ENCODE results near the gene IL4I1.
A peak's percentile ranks its signal among the peaks of the same experiment; 100 is the strongest.

IL4I1 gene

GRCh38 chr19:49913720-49914119, 17.0 kb upstream of the IL4I1 start:
- no peak overlapping the region for H3K4me3 ChIP-seq (ENCODE audit: low read length)
- DNase-seq (ENCODE audit: low read depth): no peak
- no peak for TF ChIP-seq CTCF (conservative IDR thresholded peaks at IDR 0.05; ENCODE audit: low read depth, low read length)

DNA sequence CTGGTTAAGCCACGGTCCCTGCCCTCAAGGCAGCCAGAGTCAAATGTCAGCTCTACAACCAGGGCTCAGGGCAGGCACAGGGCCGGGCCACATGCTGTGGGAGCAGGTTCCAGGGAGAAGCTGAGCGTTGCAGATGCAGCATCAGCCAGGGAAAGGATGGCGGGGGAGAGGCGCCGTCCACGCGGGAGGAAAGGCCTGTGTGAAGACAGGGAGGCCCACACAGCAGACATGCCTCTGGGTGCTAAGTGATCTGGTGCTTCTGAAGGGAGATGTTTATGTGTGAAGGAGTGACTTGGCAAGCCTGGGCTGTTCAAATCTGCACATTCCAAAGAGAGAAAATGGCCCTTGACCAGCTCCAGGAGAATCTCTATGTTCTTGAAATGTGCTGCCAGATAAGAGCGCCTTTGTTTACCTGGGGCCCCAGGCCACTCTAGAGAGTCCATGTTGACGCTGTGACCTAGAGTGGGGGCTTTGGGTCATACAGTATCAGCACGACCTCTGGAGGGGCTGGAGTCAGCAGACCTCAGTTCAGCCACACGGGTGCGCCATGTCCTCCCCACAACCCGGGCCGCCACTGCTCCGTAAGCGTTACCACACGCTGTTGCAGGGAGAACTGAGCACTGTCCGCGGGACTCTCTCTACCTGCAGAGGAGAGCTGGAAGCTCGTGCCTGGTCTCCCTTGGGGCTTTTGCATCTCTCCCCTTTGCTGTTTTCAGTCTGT, 16.4 kb upstream of the IL4I1 start:
- no peak for DNase-seq (ENCODE audit: low read depth)
- TF ChIP-seq CTCF (conservative IDR thresholded peaks at IDR 0.05; ENCODE audit: low read depth, low read length): peak; percentile 8
- no peak overlapping the region for H3K4me3 ChIP-seq (ENCODE audit: low read length)

DNA sequence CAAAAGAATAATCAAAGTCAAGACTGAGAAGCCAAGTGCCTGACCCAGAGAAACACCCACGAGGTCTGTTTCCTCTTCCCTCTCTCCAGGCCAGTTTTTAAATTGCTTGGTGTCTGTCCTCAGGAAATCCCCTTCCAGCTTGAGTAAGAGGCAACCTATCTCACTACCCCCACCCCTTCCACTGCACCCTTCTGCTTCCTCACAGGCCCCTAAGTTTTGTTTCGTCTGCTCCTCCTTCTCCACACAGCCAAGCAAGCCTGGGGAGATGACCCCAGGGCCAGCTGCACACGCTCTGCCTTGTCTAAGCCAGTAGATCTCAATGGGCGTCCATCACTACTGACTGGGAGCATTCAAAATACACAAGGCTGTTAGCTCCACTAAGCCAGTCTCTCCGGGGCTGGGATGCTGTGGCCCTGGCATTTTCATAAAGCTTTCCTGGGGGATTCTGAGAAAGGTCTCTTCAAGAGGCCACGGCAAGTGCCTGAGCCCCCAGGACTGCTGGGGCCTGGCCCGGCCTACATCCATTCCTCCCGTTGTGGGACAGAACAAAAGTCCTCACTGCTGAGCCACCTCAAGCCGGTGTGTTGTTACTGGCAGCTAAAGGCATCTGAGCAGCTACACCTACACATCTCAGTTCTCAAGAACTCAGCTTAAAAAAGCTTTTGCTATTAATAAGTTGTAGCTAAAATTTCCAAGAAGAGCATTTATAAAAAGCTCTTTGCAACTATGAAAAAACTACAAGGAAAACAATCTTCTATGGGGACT, 14.9 kb upstream of the IL4I1 start:
- DNase-seq (ENCODE audit: low read depth): no peak
- H3K4me3 ChIP-seq (ENCODE audit: low read length): no peak overlapping the region
- TF ChIP-seq CTCF (conservative IDR thresholded peaks at IDR 0.05; ENCODE audit: low read depth, low read length): no peak

DNA sequence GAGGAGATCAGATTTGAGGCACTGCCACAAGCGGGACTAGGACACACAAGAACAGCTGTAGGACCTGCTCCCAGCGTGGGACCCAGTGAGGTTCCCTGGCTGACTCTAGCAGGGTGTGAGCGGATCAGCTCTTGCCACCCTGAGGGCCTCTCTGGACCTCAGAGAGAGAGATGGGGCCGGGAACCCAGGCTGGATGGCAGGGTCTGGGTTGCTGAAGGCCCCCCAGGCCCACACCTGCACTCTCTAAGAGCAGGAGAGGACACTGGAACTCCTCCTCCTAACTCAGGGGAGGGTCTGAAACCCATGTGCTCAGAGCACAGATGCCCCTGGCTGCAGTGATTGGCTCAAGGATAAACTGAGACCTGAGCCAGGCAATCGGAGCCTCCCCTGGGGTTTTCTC, 13.5 kb upstream of the IL4I1 start:
- no peak for DNase-seq (ENCODE audit: low read depth)
- no peak overlapping the region for H3K4me3 ChIP-seq (ENCODE audit: low read length)
- no peak for TF ChIP-seq CTCF (conservative IDR thresholded peaks at IDR 0.05; ENCODE audit: low read depth, low read length)

DNA sequence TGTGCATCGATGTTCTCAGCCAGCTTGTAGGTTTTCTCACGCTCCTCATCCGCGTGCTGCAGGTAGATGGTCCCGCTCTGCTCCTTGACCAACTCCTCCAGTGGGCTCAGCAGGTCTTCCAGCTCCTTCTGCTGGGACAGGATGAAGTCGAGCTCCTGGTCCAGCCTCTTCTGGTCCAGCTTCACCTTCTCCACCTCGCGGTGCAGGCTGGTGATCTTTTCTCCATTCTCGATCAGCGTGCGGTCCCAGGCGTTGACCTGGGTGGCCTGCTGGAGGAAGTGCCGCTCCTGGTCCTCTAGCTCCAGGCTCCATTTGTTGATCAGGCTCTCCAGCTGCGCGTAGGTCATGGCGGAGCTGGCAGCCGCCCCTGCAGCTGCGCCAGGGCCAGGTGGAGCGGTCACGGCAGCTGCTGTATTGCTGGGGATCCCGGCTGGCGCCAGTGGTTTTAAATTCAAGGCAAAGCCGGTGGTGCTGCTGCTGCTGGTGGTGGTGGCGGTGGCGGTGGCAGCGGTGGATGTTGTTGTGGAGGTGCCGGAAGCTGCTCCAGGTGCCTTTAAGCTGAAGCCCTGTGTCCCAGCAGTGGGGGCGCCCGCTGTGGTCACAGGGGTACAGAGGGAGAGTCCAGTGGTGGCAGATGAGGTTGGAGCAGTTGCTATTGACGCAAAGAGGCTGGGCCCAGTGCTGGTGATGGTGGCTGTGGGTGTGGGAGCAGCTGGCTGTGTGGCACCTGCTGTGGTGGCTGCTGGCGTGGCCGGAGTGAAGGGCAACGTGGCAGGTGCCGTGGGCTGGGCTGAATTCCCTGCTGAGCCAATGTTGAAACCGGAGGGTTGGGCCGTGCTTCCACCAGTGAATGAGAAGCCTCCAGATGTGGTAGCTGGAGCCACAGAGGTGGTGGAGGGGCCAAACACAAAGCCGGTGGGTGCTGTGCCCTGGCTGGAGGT, 12.1 kb upstream of the IL4I1 start:
- no peak for TF ChIP-seq CTCF (conservative IDR thresholded peaks at IDR 0.05; ENCODE audit: low read depth, low read length)
- no peak overlapping the region for H3K4me3 ChIP-seq (ENCODE audit: low read length)
- DNase-seq (ENCODE audit: low read depth): no peak

- no peak for DNase-seq (ENCODE audit: low read depth)
- TF ChIP-seq CTCF (conservative IDR thresholded peaks at IDR 0.05; ENCODE audit: low read depth, low read length): no peak
- H3K4me3 ChIP-seq (ENCODE audit: low read length): no peak overlapping the region
Measured at GRCh38 chr19:49907745-49908446, 11.2 kb upstream of the IL4I1 start.
